SH-SY5Y (cell line): ENCODE results near the gene VSTM2L.

Source experiments
- GATA2 ChIP-seq: IDR thresholded peaks from 2 replicates; pipeline ENCODE4 v1.6.1; 2011; ENCODE audit warnings: mild to moderate bottlenecking, low read depth, low read length
- GATA3 ChIP-seq: IDR thresholded peaks from 2 replicates; pipeline ENCODE4 v1.6.1; 2011; ENCODE audit warnings: low read depth, mild to moderate bottlenecking, low read length, moderate library complexity

- TF ChIP-seq GATA2: no peak
- no peak for TF ChIP-seq GATA3
Measured at GRCh38 chr20:37977338-37977737, 74.4 kb downstream of the VSTM2L start.
